Uterus (tissue), 4 donors: Measurements from ENCODE around the gene GRM6. TPM values are rescaled to one million over a fixed set of nuclear protein-coding genes. Genes with fewer than 3 reads are reported as not detected.
A peak's percentile ranks its signal among the peaks of the same experiment; 100 is the strongest.

Experiments used
- DNase-seq, 2 donors: peaks; one replicate each; pipeline ENCODE4 v3.0.0-alpha.2; 2019 to 2020
- H3K27ac ChIP-seq, 2 donors: fragments of 200-600 bp; sonication (generic); 1 replicate in 1 of 2; 2 replicates in 1 of 2; pipeline ENCODE4 v1.5.1; 2016 to 2018
- H3K27me3 ChIP-seq, 2 donors: fragments of 200-600 bp; sonication (generic); one replicate each; pipeline ENCODE4 v1.5.1; 2018 to 2019; ENCODE audit warnings: control low read depth in 1 of 2
- H3K36me3 ChIP-seq, 2 donors: fragments of 200-600 bp; sonication (generic); one replicate each; pipeline ENCODE4 v1.5.1; 2019; ENCODE audit warnings: control low read depth in 1 of 2
- H3K4me1 ChIP-seq, 2 donors: fragments of 200-600 bp; sonication (generic); one replicate each; pipeline ENCODE4 v1.5.1; 2018 to 2019; ENCODE audit warnings: control low read depth in 1 of 2
- H3K4me3 ChIP-seq, 2 donors: fragments of 200-600 bp; sonication (generic); 1 replicate in 1 of 2; 2 replicates in 1 of 2; pipeline ENCODE4 v1.5.1; 2018 to 2019; ENCODE audit warnings: mild to moderate bottlenecking in 1 of 2
- H3K9me3 ChIP-seq, 2 donors: fragments of 200-600 bp; sonication (generic); one replicate each; pipeline ENCODE4 v1.5.1; 2019; ENCODE audit warnings: control low read depth in 1 of 2
- POLR2A ChIP-seq, 2 donors: fragments of 450-650 bp; IDR thresholded peaks; one replicate each; pipeline ENCODE4 v1.6.1; 2016; ENCODE audit warnings: antibody characterized with exemption in 2 of 2, mild to moderate bottlenecking in 1 of 2, moderate library complexity in 1 of 2
- intact Hi-C: fragments of 100-400 bp; cut with DNase I; formaldehyde crosslinking; loops from one replicate; pipeline ENCODE4 v1.15.1; 2023; ENCODE audit warnings: low total_unique reads
- total RNA-seq, 4 donors: library from RNA; depleted of rRNA in 3 of 4; stranded (reverse); fragments of >200 nt in 3 of 4; gene quantifications; one replicate each; pipeline versions ENCODE4 v1.1.0 to v1.2.4, GENCODE V29; 2014 to 2023
- TF ChIP-seq, protein P1 (sequence below), 4 experiments: fragments of 200-600 bp in 2 of 4; fragments of 450-650 bp in 2 of 4; sonication (generic) in 2 of 4; IDR thresholded peaks; one replicate each; pipeline ENCODE4 v1.5.1; 2016 to 2019; ENCODE audit warnings: antibody characterized with exemption in 4 of 4, mild to moderate bottlenecking in 2 of 4, moderate library complexity in 1 of 4
- donor health status: DM: yes; HTN: yes; CAD: no.

The GRM6 gene
- total RNA-seq = not detected

DNA sequence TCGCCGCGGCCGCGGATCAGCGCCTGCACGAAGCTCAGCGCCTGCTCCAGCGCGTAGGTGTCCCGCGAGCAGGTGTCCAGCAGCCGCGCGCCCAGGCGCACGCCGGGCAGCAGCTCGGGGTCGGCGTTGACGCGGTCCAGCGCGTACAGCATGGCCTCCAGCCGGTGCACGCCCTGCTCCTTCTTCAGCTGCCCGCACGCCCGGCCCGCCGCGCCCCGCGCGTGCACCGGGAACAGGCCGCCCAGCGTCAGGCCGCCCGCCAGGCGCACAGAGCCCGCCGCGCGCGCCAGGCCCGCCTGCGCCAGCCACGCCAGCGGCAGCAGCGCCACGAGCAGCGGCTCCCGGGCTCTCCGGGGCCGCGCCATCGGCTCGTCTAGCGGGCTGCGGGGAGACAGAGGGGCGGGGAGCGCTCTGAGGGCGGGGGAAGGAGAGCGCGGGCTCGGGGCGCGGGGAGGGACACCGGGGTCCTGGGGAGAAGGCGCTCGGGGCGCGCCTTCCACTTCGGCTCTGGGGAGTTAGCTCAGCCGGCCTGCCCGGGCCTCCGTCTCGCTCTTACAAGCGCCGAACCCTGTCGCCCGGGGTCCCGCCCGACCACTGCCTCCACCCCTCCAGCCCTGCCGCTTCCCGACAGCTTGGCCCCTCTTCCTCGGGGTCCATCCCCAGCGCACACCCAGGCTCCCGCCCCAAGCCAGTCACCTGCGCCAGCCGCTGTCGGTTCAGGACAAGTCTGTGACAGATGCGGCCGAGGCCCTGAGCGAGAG lies at the start of gene GRM6:
Gene GRM6, minus strand, starts transcription at position 741 of the 761 bp plus-strand sequence. Its CDS starts 376 bp downstream, at position 365.
- H3K4me1 ChIP-seq = no peaks in the 10 kb centered on the region
- H3K4me3 ChIP-seq = no peak within 1 kb of the TSS
- TF ChIP-seq POLR2A (IDR thresholded peaks at IDR 0.05) = no peak
- TF ChIP-seq, protein P1, sequence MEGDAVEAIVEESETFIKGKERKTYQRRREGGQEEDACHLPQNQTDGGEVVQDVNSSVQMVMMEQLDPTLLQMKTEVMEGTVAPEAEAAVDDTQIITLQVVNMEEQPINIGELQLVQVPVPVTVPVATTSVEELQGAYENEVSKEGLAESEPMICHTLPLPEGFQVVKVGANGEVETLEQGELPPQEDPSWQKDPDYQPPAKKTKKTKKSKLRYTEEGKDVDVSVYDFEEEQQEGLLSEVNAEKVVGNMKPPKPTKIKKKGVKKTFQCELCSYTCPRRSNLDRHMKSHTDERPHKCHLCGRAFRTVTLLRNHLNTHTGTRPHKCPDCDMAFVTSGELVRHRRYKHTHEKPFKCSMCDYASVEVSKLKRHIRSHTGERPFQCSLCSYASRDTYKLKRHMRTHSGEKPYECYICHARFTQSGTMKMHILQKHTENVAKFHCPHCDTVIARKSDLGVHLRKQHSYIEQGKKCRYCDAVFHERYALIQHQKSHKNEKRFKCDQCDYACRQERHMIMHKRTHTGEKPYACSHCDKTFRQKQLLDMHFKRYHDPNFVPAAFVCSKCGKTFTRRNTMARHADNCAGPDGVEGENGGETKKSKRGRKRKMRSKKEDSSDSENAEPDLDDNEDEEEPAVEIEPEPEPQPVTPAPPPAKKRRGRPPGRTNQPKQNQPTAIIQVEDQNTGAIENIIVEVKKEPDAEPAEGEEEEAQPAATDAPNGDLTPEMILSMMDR (IDR thresholded peaks at IDR 0.05) = no peak
- no peak for DNase-seq
- H3K27me3 ChIP-seq = peaks cover 0 to 10% of the 10 kb centered on the region in 2 donors
- no peaks in the 10 kb centered on the region for H3K36me3 ChIP-seq
- intact Hi-C loops = no loop called here
- no peak within 1 kb of the TSS for H3K27ac ChIP-seq
- H3K9me3 ChIP-seq = peaks cover 0 to 5% of the 10 kb centered on the region in 2 donors

DNA sequence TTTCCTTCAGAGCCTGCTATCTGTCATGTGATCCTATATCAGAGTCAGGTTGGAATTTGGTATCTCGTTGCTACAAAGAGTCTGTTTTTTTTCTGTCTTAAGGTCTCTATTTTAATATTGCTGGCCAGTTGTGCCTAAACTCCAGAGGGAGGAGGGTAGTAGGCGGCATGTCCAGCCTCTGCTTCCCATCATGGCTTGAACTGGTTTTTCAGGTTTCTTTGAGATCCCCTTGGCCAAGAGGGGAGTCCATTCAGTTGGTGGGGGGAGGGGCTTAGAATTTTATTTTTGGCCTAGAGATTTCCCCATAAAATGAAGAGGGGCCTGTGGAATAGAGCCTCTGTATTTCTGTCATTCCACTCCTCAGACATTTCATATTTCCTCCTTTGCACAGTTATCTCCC lies 49.6 kb upstream of the GRM6 start:
- no peaks in the 10 kb centered on the region for H3K9me3 ChIP-seq
- DNase-seq = no peak
- intact Hi-C loops = no loop called here
- no peaks in the 10 kb centered on the region for H3K27me3 ChIP-seq
- H3K27ac ChIP-seq = no peak overlapping the region
- no peak overlapping the region for H3K4me3 ChIP-seq
- no peaks in the 10 kb centered on the region for H3K36me3 ChIP-seq
- no peaks in the 10 kb centered on the region for H3K4me1 ChIP-seq
- TF ChIP-seq, protein P1 (IDR thresholded peaks at IDR 0.05) = no peak
- no peak for TF ChIP-seq POLR2A (IDR thresholded peaks at IDR 0.05)

DNA sequence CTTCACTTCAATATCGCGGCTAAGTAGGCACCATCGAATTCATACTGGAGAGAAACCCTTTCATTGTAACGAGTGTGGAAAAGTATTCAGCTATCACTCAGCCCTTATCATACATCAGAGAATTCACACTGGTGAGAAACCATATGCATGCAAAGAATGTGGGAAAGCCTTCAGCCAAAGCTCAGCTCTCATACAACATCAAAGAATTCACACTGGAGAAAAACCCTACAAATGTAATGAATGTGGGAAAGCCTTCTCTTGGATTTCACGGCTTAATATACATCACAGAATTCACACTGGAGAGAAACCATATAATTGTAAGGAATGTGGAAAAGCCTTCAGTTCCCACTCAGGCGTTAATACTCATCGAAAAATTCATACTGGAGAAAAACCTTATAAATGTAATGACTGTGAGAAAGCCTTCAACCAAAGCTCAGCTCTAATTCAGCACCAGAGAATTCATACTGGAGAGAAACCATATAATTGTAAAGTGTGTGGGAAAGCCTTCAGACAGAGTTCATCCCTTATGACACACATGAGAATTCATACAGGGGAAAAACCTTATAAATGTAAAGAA lies 38.0 kb upstream of the GRM6 start:
- intact Hi-C loops = no loop called here
- peaks cover 10 to 83% of the 10 kb centered on the region in 2 donors for H3K9me3 ChIP-seq
- H3K27me3 ChIP-seq = no peaks in the 10 kb centered on the region
- TF ChIP-seq, protein P1 (IDR thresholded peaks at IDR 0.05) = no peak
- TF ChIP-seq POLR2A (IDR thresholded peaks at IDR 0.05) = no peak
- H3K4me1 ChIP-seq = no peaks in the 10 kb centered on the region
- no peak overlapping the region for H3K4me3 ChIP-seq
- no peaks in the 10 kb centered on the region for H3K36me3 ChIP-seq
- no peak overlapping the region for H3K27ac ChIP-seq
- DNase-seq = no peak

DNA sequence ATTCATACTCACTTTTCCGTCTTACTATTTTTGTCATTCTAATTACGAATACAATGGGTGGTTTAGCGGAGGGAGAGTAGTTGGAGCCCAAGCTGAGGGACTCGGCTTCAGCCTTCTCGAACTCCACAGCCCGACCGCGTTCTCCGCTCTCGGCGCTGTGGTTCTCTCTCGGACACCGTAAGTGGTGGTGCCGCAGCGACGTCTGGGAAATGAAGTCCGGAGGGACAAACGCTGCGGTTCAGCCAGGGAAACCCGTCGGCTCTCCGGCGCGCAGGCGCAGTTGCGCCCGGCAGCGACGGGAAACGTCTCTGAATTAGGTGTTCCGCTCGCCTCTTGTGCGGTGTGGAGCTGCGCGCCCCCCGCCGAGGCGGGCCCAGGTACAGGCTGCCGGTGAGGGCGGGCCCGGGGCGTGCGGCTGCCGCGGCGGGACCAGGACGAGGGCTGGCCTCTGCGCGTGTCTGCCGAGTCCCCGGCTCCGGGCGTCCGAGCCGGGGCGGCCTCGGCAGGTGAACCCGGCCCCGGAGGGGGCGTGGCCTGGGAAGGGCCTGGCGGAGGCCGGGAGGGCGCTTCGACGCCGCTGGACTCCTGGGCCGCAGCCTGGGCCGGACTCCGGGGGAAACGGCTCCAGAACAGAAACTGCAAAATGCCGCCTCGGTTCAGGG lies 28.5 kb upstream of the GRM6 start, which contains the start of gene ZNF879:
Gene ZNF879, plus strand, starts transcription at position 277 of the 662 bp plus-strand sequence. CDS start 1,201 bp downstream, outside the sequence.
- peak within 1 kb of the TSS; percentile 63 to 89 for H3K27ac ChIP-seq
- H3K4me3 ChIP-seq = peak within 1 kb of the TSS; percentile 24 to 74
- intact Hi-C loops = no loop called here
- no peaks in the 10 kb centered on the region for H3K27me3 ChIP-seq
- DNase-seq = peak; percentile 94
- H3K36me3 ChIP-seq = no peaks in the 10 kb centered on the region
- no peaks in the 10 kb centered on the region for H3K4me1 ChIP-seq
- peaks cover 0 to 22% of the 10 kb centered on the region in 2 donors for H3K9me3 ChIP-seq
- TF ChIP-seq POLR2A (IDR thresholded peaks at IDR 0.05) = peak; percentile 30 to 62
- TF ChIP-seq, protein P1 (IDR thresholded peaks at IDR 0.05) = peak in 2 of 4 experiments; percentile 10 to 12

DNA sequence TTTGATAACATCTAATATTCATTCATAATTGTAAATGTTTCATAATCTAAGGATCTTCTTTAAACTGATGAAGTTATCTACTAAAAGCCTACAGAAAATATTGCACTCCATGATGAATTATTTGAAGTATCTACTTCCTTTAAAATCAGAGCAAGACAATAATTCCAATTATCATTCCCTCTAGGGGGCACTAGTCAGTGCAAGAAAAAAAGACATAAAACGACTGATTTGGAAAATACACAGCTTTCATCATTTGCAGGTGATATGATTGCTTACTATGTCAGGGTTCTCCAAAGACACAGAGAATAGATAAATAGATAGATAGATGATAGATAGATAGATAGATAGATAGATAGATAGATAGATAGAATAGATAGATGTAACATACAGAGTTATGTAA lies 13.5 kb upstream of the GRM6 start:
- no peak for DNase-seq
- Histone ChIP-seq H3K27ac (no peak overlapping the region), H3K27me3 (no peaks in the 10 kb centered on the region), H3K9me3 (no peaks in the 10 kb centered on the region), H3K4me3 (no peak overlapping the region), H3K4me1 (no peaks in the 10 kb centered on the region), H3K36me3 (no peaks in the 10 kb centered on the region)
- intact Hi-C loops = no loop called here
- TF ChIP-seq, protein P1 (IDR thresholded peaks at IDR 0.05) = no peak
- no peak for TF ChIP-seq POLR2A (IDR thresholded peaks at IDR 0.05)
